HCT116 (cell line): ENCODE measurements around the gene P4HA2. TPM values are rescaled to one million over a fixed set of nuclear protein-coding genes. Genes with fewer than 3 reads are reported as not detected.

Experiments
- ATAC-seq: fragments of 200-7000 bp; cut with Tn5 transposase; 2 replicates; pipeline ENCODE4 v1.9.1; 2020; ENCODE audit warnings: mild to moderate bottlenecking, moderate library complexity
- BruUV-seq: library from RNA; stranded (reverse); fragments of 400-500 nt; replicated peaks from 2 replicates; lab custom pipeline; 2021; lab: Mats Ljungman, UMichigan
- CTCF ChIA-PET: fragments of 300-600 bp; sonication (Branson Sonifier 250); formaldehyde crosslinking; loops from one replicate; lab custom pipeline; 2021; ENCODE audit warnings: antibody characterized with exemption; lab: Charles Lee
- POLR2A ChIA-PET: fragments of 300-600, 350-600 bp; sonication (Branson Sonifier 250); formaldehyde crosslinking; loops from one replicate; lab custom pipeline; 2021; ENCODE audit warnings: antibody characterized with exemption; lab: Charles Lee
- RAD21 ChIA-PET, 2 experiments: fragments of 300-600 bp; sonication (Branson Sonifier 250); formaldehyde crosslinking; loops; one replicate each; lab custom pipeline; 2023; ENCODE audit warnings: low total read pairs in 2 of 2; ENCODE audit not compliant: uncharacterized antibody in 2 of 2, unreplicated experiment in 2 of 2, low non-redundant PET in 1 of 2; lab: Charles Lee
- DNase-seq: peaks from one replicate; pipeline ENCODE4 v3.0.0-alpha.2; 2010; ENCODE audit warnings: low read depth, low spot score
- H2AFZ ChIP-seq: fragments of 200-600 bp; shearing (Covaris generic), sonication (generic); 2 replicates; pipeline ENCODE4 v1.6.1; 2017; ENCODE audit warnings: low read depth, mixed run types, mixed read lengths, antibody characterized with exemption, low read length; ENCODE audit not compliant: poor library complexity, severe bottlenecking
- H3K27ac ChIP-seq: 2 replicates; pipeline ENCODE4 v1.5.1; 2012; ENCODE audit warnings: low read depth, low read length
- H3K27me3 ChIP-seq: fragments of 200-600 bp; sonication (generic); 2 replicates; pipeline ENCODE4 v1.6.1; 2016; ENCODE audit warnings: mixed run types, low read length, mixed read lengths; ENCODE audit not compliant: insufficient read depth
- H3K36me3 ChIP-seq, 2 experiments: fragments of 200-500 bp in 1 of 2; fragments of 200-600 bp in 1 of 2; sonication (Bioruptor generic) in 1 of 2; sonication (generic) in 1 of 2; 2 replicates each; pipeline versions ENCODE4 v1.5.1 to v1.6.1; 2014 to 2016; ENCODE audit warnings: low read length in 2 of 2, inconsistent platforms in 1 of 2, mixed read lengths in 1 of 2, mixed run types in 1 of 2; ENCODE audit not compliant: insufficient read depth in 2 of 2, control insufficient read depth in 1 of 2
- H3K4me1 ChIP-seq, 2 experiments: fragments of 200-600 bp in 1 of 2; sonication (generic) in 1 of 2; 2 replicates each; pipeline versions ENCODE4 v1.5.1 to v1.6.1; 2012 to 2017; ENCODE audit warnings: low read length in 2 of 2, inconsistent platforms in 1 of 2, mild to moderate bottlenecking in 1 of 2, mixed read lengths in 1 of 2, mixed run types in 1 of 2, moderate library complexity in 1 of 2; ENCODE audit not compliant: insufficient read depth in 2 of 2, control insufficient read depth in 1 of 2
- H3K4me2 ChIP-seq: fragments of 200-600 bp; sonication (generic); 2 replicates; pipeline ENCODE4 v1.6.1; 2017; ENCODE audit warnings: mixed run types, low read length, mixed read lengths
- H3K4me3 ChIP-seq, 2 experiments: fragments of 200-600 bp in 1 of 2; sonication (generic) in 1 of 2; replicated peaks in 1 of 2; 2 replicates each; pipeline ENCODE4 v1.5.1; 2011 to 2016; ENCODE audit warnings: low read length in 2 of 2, control low read depth in 1 of 2, low read depth in 1 of 2, mild to moderate bottlenecking in 1 of 2, mixed read lengths in 1 of 2, mixed run types in 1 of 2
- H3K79me2 ChIP-seq: fragments of 200-600 bp; sonication (generic); 2 replicates; pipeline ENCODE4 v1.6.1; 2017; ENCODE audit warnings: mild to moderate bottlenecking, mixed run types, low read length, moderate library complexity, mixed read lengths; ENCODE audit not compliant: insufficient read depth
- H3K9ac ChIP-seq: fragments of 200-600 bp; sonication (generic); 2 replicates; pipeline ENCODE4 v1.6.1; 2016; ENCODE audit warnings: low read length, mixed read lengths
- H3K9me2 ChIP-seq: fragments of 200-600 bp; sonication (generic), shearing (Covaris generic); 2 replicates; pipeline ENCODE4 v1.6.1; 2017; ENCODE audit warnings: mixed run types, mild to moderate bottlenecking, moderate library complexity; ENCODE audit not compliant: insufficient read depth
- H3K9me3 ChIP-seq, 2 experiments: fragments of 200-500 bp in 1 of 2; fragments of 200-600 bp in 1 of 2; sonication (Bioruptor generic) in 1 of 2; sonication (generic) in 1 of 2; 2 replicates each; pipeline ENCODE4 v1.6.1; 2014 to 2017; ENCODE audit warnings: low read length in 2 of 2, mixed read lengths in 2 of 2, inconsistent platforms in 1 of 2, low read depth in 1 of 2, mild to moderate bottlenecking in 1 of 2, mixed run types in 1 of 2, moderate library complexity in 1 of 2; ENCODE audit not compliant: control insufficient read depth in 1 of 2, insufficient read depth in 1 of 2
- H4K20me1 ChIP-seq: fragments of 200-600 bp; sonication (generic), shearing (Covaris generic); 2 replicates; pipeline ENCODE4 v1.6.1; 2017; ENCODE audit warnings: mixed run types, mild to moderate bottlenecking, moderate library complexity; ENCODE audit not compliant: insufficient read depth
- CBX3 ChIP-seq: IDR thresholded peaks from 2 replicates; pipeline ENCODE4 v1.6.1; 2012; ENCODE audit warnings: low read depth
- CEBPB ChIP-seq: IDR thresholded peaks from 2 replicates; pipeline ENCODE4 v1.6.1; 2012; ENCODE audit warnings: low read depth
- EGR1 ChIP-seq: IDR thresholded peaks from 2 replicates; pipeline ENCODE4 v1.6.1; 2012; ENCODE audit warnings: low read depth
- ELF1 ChIP-seq: IDR thresholded peaks from 2 replicates; pipeline ENCODE4 v1.6.1; 2012; ENCODE audit warnings: low read depth, borderline replicate concordance
- EZH2 ChIP-seq: fragments of 200-600 bp; sonication (generic); IDR thresholded peaks from 2 replicates; pipeline ENCODE4 v1.6.1; 2017; ENCODE audit warnings: antibody characterized with exemption, mixed run types
- FOSL1 ChIP-seq: IDR thresholded peaks from 2 replicates; pipeline ENCODE4 v1.6.1; 2012; ENCODE audit warnings: low read depth
- MAX ChIP-seq: IDR thresholded peaks from 2 replicates; pipeline ENCODE4 v1.6.1; 2012
- POLR2A ChIP-seq: IDR thresholded peaks from 2 replicates; pipeline ENCODE4 v1.7.0; 2011; ENCODE audit warnings: borderline replicate concordance; ENCODE audit not compliant: insufficient read depth, insufficient read length; ENCODE audit errors: extremely low read depth
- TCF7L2 ChIP-seq: IDR thresholded peaks from 2 replicates; pipeline ENCODE4 v1.7.0; 2011; ENCODE audit warnings: borderline replicate concordance, inconsistent platforms; ENCODE audit not compliant: insufficient read depth, insufficient read length; ENCODE audit errors: extremely low read depth
- ZBTB33 ChIP-seq: IDR thresholded peaks from 2 replicates; pipeline ENCODE4 v1.6.1; 2011; ENCODE audit warnings: mild to moderate bottlenecking, low read length, moderate library complexity; ENCODE audit not compliant: insufficient replicate concordance; ENCODE audit errors: extremely low read depth
- ZFX ChIP-seq: fragments of 450-650 bp; IDR thresholded peaks from 2 replicates; pipeline ENCODE4 v1.6.1; 2017
- intact Hi-C: fragments of 100-400 bp; cut with micrococcal nuclease; formaldehyde crosslinking; loops from 2 replicates; pipeline ENCODE4 v1.10.0; 2022
- total RNA-seq: library from RNA; stranded (reverse); gene quantifications from one replicate; pipeline ENCODE4 v1.2.1, GENCODE V29; 2021; ENCODE audit not compliant: unreplicated experiment
- TF ChIP-seq, protein P1 (sequence below): IDR thresholded peaks from 2 replicates; pipeline ENCODE4 v1.6.1; 2012

Gene P4HA2
- total RNA-seq, 1 experiment from 2014 or later = 29.0 TPM

DNA sequence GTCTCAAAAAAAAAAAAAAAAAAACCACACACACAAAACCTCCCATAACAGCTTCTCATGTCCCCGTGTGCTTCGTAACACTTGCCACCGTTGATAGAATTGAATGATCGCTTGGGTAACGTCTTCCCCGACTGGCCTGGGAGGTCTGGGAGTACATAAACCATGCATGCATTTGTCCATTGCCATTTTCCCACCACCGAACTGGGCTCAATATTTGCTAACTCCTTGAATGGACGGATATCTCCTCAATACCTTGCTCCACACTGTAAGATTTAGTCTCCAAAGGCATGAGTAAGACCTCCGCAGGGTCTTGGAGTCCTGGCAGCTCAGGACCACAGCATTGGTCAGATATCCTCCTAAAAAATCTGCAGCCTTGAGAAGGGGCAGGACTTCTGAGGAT is 3.2 kb upstream of the P4HA2 start:
- Histone ChIP-seq H3K79me2 (peaks cover 7% of the 10 kb centered on the region), H3K9me2 (no peaks in the 10 kb centered on the region), H4K20me1 (no peaks in the 10 kb centered on the region), H3K4me1 (peaks cover 8 to 24% of the 10 kb centered on the region in 2 experiments), H3K4me2 (no peak overlapping the region), H3K4me3 (no peak overlapping the region), H3K9me3 (no peaks in the 10 kb centered on the region), H2AFZ (no peak overlapping the region), H3K27me3 (no peaks in the 10 kb centered on the region), H3K27ac (no peak overlapping the region), H3K9ac (no peak overlapping the region), H3K36me3 (no peaks in the 10 kb centered on the region)
- POLR2A ChIA-PET = no interaction called here
- no TSS peak for BruUV-seq
- DNase-seq (no peak), ATAC-seq (no peak)
- RAD21 ChIA-PET = no interaction called here
- TF ChIP-seq ZFX = no peak
- no peak for TF ChIP-seq CBX3
- TF ChIP-seq EZH2 = no peak
- no peak for TF ChIP-seq ZBTB33
- TF ChIP-seq, protein P1, sequence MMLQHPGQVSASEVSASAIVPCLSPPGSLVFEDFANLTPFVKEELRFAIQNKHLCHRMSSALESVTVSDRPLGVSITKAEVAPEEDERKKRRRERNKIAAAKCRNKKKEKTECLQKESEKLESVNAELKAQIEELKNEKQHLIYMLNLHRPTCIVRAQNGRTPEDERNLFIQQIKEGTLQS = no peak
- no peak for TF ChIP-seq ELF1
- TF ChIP-seq EGR1 = no peak
- TF ChIP-seq MAX = no peak
- TF ChIP-seq FOSL1 = no peak
- TF ChIP-seq TCF7L2 = no peak
- no peak for TF ChIP-seq CEBPB
- no peak for TF ChIP-seq POLR2A
- CTCF ChIA-PET = no interaction called here
- intact Hi-C loops = no loop called here
